Measurements from ENCODE around the gene PSMG1.
A peak's percentile ranks its signal among the peaks of the same experiment; 100 is the strongest.
"Not testable (repeated sequence)": the region's sequence is repeated elsewhere in the genome, so short reads cannot be mapped to it uniquely, and the experiment has no call there.

Gene PSMG1, protein sequence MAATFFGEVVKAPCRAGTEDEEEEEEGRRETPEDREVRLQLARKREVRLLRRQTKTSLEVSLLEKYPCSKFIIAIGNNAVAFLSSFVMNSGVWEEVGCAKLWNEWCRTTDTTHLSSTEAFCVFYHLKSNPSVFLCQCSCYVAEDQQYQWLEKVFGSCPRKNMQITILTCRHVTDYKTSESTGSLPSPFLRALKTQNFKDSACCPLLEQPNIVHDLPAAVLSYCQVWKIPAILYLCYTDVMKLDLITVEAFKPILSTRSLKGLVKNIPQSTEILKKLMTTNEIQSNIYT

DNA sequence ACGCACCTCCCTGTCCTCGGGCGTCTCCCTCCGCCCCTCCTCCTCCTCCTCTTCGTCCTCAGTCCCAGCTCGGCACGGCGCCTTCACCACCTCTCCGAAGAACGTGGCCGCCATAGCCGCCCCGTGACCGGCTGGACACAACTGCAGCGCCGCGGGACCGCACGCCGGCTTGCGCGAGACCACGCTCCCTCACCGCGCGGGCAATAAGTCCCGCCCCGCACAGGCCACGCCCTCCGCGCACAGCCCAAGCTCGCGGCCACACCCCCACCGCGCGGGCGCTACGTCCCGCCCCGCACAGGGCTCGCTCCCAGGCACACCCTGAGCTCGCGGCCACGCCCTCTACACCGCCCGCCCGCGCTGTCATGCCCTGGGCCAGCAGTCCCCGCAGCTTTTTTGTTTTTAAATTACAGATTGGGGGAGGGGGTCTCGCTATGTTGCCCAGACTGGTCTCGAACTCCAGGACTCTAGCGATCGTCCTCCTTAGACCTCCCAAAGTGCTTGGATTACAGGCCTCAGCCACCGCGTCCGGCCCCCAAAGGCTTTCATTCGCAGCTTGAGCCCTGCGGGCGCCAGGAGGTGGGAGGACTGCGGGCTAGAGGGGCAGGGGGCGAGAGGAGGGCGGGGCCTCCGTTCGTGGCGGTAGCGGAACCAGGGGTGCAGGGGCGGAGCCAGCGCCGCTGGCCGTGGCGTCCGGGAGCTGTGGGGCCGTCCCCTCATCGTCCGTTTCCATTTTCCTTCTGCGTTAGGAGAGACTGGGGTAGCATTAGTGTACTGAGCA, at the start of gene PSMG1:
Gene PSMG1, minus strand, starts transcription at position 180 of the 778 bp plus-strand sequence. Its CDS starts 66 bp downstream, at position 114.
- peak; percentile 96 for DNase-seq

DNA sequence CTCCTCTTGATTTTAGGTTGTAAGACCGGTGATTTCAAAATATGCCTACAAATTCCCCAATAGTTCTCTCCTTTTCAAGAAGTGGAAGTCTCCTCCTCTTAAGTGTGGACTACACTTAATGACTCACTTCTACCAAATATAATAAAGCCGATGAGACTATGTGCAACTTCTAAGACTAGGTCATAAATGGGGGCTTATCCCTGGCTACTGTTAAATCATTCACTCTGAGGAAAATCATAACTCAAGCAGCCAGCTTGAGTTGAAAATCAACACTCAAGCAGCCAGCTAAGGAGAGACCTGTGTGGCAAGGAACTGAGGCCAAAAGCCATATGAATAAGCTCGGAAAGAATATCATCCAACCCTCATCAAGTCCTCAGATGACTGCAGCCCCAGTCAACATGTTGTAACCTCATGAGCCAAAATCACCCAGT, 49.6 kb upstream of the PSMG1 start:
- no peak for DNase-seq

DNA sequence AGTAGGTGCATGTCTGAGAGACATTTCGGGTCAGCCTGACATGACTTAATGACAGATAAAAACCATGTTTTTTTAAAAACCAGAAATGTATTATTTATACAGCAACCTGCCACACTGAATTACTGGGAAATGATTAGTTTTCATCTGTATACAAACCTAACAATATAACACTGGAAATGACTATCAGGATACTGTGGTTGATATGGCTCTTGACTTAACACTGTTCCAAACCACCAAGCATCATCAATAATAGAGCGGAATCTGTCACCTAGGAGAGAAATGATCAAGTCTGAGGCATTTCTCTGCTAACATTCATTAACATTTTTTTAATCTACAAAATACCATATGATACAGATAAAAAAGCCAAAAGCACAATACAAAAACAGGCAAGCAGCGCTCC, 41.7 kb upstream of the PSMG1 start:
- DNase-seq = no peak

DNA sequence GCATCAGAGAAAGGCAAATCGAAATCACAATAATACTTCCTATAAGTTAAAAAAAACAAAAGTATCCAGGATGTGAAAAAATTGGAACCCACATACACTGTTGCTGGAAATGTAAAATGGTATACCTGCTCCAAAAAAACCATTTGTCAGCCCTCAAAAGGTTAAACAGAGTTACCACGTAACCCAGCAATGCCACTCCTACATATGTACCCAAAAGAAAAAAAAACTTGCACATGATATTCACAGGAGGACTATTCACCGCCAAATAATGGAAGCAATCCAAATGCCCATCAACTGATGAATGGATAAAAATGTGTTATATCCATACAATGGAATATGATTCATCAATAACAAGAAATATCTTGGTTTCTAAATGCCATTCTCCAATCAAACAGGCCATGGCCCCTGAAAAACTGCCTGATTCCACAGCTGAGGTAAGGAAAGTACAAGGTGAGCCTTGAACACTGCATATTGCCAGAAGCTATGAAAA, 38.8 kb upstream of the PSMG1 start:
- no peak for DNase-seq

DNA sequence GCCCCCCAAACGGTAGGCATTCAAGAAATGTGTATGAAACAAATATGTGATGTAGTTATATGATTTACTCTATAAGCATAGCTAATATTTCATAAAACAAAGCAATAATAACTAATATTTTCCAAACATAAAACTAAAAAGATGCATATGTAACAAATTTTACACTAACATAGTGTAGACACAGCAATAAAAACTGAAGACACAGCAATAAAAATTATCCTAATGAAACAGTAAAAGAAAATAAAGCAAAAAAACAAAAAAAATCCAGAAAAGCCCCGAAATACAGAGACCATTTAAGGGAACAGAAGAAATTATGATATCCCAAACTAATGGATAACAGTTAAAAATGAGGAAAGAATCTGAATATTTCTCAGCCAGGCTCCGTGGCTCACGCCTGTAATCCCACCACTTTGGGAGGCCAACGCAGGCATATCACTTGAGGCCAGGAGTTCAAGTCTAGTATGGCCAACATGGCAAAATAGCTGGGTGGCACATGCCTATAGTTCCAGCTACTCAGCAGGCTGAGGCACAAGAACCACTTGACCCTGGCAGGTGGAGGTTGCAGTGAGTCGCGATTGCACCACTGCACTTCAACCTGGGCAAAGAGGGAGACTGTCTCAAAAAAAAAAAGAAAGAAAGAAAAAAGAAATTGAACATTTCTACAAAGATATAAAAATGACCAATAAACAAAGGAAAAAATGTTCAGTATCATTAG, 38.2 kb upstream of the PSMG1 start:
- no peak for DNase-seq

DNA sequence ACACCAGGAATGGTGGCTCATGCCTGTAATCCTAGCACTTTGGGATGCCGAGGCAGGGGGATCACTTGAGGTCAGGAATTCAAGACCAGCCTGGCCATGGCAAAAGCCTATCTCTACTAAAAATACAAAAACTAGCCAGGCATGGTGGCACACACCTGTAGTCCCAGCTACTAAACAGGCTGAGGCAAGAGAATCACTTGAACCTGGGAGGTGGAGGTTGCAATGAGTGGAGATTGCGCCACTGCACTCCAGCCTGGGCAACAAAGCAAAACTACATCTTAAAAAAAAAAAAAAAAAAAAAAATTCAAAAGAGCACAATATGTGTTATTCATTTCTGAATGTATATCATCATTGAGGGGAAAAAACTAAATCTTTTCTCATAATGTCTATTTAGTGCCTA, 37.6 kb upstream of the PSMG1 start:
- not testable (repeated sequence) for DNase-seq

DNA sequence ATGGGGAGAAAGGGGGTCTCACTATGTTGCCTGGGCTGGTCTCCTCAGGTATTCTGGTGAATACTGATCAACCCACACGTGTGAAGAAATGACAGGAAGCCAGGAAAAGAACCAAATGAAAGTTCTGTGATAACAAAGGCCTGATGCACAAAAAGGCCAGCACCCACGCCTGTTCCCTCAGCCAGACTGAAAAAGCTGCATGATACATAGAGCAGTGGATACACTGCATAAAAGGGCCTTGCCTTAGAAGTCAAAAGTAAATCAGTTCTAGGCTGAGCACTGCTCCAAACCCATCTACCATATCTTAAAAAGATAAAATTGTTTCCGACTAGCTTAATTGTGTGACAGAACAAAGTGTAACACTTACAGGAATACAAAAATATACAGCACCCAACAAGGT, 36.9 kb upstream of the PSMG1 start:
- no peak for DNase-seq

DNA sequence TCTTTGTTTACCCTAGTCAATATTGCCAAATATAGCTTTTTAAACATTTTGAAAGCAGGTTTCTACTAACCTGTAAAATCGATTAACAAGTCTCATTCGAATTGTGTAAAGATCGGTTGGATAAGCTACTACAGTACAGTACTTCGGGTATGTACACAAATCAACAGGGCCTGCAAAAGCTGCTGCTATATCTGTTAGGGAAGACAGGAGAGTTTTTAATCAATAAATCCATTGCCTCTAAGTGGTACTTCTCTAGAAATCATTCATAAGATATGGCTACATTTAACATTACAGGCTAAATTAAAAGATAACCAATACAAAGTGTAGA, 34.8 kb upstream of the PSMG1 start:
- DNase-seq = no peak

DNA sequence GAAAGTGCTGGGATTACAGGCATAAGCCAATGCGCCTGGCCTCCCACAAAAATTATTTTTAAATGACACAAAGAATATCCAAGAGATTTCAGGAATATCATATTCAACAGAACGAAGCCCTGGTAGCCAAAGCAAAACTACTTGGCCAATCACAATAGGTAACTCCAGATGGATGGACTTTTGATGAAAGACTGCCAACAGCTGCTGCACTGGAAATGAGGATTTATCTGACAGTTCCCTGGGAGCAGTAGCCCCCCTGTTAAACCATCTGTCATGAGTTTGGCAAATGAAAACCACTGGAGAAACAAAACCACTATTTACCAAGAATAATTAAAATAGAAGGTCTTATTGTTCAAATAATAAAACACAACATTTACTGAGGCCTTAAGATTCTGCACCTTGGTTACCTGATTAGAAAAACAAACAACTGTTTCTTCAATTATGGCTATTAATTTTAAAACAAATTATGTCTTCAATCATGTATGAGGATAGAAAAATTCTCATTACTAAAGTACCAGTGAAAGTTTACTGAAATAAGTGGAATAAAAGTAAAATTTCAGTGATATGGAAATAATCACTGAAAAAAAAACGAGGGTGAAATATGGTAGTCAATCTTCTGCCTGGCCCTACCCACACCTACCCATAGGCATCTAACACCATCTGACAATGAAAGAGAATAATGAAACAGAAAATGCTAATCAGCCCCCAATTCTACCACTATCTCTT, 34.3 kb upstream of the PSMG1 start:
- DNase-seq = no peak

DNA sequence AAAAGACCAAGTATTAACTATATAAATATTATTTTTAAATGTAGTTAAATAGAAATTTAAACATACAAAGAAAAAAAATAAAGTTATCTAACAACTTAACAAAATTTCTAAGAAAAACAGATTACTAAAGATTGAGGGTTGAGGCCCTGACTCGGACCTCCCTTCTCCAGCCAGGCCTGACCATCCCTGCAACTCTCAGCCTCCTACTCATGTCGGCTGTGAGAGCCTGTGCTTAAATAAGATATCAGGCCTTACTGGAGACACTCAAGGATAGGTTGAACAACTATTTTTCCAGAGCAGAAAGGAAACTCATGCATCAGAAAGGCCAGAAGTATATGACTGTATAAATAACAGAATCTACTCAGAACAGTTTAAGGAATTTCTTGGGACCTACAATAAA, 33.0 kb upstream of the PSMG1 start:
- no peak for DNase-seq

DNA sequence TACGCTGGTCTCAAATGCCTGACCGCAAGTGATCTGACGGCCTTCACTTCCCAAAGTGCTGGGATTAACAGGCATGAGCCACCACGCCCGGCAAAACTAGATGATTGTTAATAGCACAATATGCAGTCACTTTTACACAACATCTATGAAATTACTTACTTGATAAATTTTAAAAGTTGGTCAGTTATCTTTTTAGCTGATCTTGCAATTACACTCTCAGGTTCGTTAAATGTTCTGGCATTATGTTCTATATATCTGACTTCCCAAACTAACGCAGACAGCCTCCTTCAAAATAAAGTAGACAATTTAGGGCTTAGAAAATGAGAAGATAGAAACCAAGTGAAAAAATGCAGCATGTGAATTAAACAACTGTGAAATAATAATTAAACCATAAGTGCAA, 31.8 kb upstream of the PSMG1 start:
- DNase-seq = no peak

DNA sequence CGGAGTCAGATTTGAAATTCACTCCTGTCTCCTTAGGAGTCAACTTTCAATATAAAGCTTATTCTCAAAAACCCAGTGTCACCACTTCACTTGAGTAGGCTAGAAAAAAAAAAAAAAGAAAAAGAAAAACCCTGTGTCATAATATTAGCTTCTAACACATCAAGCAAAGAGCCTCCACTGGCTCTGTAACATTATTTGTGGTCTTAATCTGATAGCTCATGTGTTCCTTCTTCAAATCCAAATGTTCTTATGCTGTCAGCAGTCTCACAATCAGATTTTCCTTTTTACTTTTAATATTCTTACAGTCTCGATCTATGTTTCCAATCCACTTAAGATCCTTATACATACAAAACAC, 26.1 kb upstream of the PSMG1 start:
- DNase-seq = peak; percentile 14

DNA sequence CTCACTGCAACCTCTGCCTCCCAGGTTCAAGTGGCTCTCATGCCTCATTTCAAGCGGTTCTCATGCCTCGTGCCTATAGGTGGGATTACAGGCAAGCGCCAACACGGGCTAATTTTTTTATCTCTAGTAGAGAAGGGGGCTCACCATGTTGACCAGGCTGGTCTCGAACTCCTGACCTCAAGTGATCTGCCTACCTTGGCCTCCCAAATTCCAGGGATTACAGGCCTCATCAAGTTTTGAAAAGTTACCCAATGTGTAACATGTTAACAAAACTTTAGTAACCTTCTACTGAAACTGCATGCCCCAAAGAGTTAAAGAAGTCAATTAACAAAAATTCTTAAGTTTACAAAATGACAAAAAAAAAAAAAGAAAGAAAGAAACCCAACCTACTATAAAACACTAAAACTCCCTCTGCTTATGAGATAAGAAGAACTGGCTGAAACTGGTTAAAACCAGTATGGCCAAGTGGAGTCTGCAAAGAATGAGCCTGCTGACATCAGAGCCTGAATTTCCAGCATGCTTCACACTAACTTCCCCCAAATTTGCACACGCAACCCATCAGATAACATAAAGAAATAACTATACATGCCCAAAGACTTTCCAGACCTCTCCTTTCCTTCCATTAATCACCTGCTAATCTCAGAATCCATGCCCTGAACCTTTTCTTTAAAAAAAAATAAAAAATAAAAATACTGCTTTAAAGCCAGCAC, 25.5 kb upstream of the PSMG1 start:
- peak; percentile 70 for DNase-seq

DNA sequence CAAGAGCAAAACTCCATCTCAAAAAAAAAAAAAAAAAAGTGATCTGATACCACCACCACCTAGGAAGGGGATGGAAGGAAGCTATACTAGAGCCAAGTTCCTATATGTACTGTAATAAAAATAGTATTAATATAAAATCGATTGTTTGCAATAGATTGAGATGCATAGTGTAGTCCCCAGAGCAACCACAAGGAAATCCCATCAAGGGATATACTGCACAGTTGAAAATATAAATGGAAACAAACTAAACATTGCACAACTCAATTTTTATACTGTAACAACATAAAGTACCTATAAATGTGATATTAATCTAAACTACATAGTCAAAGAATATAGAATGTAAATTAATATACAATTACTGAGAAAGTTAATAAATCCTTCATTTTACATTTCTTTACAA, 20.9 kb upstream of the PSMG1 start:
- no peak for DNase-seq

DNA sequence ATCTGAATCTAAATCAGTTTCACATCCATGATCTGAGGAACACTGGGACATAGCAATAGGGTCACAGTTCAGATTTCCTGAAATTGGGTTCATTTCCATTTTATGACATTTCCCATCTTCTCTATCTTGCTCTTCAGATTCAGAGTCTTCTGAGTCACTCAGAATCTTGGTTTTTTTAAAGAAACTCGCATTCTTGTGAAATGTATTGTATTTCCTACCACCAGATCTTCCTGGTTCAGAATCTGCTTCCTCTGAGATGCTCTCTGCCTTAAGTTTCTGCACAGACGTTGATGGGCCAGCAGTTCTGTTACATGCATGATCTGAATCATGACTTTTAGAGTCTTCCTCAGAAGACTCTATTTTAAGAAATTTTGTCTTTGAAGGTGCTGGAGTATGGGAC, 15.5 kb upstream of the PSMG1 start:
- DNase-seq = no peak

DNA sequence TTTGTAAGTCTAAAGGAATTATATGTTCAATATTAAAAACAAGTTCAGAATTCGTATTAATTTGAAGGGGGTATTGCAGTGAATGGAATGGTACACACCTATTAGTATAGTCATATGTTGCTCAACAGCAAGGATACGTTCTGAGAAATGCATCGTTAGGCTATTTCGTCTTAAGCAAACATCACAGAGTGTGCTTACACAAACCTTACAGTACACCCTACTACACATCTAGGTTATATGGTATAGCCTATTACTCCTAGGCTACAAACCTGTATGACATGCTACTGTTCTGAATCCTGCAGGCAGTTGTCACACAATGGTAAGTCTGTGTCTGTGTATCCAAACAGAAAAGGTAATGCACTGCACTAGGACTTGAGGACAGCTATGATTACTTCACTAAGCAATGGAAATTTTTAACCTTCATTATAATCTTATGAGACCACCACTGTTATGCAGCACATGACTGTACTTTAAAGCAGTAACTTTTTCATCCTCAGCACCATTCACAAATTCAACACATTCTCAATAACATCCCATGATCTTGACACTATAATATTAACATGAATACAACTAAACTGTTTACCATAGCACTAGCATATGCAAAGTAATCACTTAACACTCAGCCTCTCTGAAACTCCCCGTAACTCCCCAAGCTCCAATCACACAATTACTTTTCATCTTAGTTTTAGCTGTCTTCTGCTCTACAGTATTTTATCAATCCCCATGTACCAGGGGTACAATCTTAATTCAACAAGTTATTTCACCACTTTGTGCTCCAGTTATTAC, 14.4 kb upstream of the PSMG1 start:
- DNase-seq = no peak

DNA sequence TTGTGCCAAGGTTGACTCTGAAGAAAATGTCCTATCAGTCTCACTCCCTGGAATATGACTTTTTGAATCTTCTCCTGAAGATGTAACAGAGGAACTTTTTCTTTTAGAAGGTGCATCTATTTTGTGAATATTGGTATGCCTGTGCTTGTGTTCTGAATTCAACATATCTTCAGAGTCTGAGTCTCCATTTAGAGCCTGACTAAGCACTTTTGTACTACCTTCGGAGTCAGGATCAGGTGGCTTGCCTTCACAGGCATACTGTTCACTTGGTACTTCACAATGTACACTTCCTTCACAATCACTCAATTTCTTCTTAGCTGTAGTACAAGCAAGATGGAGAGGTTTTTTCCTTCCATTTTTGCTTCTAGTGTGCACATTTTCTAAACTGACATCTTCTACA, 13.6 kb upstream of the PSMG1 start:
- no peak for DNase-seq

DNA sequence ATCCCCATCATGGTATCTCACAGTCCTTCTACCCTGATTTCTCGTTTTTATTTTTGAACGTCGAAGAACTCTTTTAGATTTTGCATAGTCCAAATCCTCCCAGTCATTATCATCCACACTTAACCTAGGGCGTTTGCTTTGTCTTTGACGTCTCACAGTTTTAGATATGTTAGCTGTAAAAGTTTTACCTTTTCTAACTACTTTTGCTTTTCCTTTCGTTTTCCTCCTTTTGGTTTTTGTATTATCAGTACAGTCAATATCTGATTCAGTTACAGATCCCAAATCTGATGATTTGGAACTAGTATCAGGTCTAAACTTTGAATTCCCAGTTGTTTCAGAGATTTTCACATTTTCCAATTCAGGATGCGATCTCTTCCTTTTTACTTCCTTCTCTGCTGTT, 13.1 kb upstream of the PSMG1 start:
- DNase-seq = no peak

DNA sequence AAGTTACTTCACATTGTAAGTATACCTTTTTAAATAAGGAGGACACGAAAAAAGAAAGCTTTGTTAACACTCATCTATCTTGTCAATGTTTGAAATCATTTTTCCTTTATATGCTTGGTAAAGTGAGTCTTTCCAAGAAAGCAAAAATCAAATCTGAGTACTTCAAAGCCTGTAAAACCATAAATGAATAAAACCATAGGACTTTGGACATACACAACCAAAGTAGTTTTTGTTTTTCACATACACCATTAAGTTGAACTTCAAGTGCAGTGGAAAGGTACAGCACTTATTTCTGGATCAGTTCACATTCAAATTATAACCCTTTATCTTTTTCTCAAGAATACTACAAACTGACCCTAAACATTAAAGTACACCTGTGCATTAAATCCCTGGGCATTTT, 10.1 kb upstream of the PSMG1 start:
- no peak for DNase-seq

DNA sequence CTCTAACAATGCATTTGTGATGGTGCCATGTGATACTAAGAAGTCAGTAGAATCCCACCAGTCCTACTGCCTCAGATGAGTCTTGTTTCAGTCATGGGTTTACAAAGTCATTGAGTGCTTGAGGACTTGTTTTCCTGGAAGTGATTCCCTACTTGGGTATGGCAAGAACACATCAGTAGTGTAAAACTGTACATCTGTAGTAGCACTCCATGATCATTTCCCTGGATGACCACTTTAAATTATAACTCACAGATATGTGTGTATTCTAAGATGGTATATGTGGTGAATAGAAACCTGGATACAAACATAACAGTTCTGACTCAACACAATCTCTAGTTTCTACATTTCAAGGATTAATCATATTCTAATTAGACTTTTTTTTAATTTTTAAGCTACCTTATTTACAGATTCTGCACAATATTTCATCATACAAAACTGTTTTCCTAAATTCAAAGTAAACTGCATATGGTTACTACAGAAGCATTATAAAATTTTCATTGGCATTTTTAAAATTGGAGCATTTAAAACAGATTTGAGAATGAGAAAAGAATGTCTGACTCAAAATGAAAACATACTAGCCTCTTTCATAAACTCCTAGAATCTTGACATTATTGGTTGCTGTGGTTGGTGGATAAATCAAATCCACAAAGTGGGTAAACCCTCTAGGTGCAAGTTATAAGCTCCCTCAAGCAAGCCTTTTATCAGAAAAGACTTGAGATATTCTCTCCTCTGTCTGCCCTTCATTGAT, 6.8 kb upstream of the PSMG1 start:
- DNase-seq = no peak

DNA sequence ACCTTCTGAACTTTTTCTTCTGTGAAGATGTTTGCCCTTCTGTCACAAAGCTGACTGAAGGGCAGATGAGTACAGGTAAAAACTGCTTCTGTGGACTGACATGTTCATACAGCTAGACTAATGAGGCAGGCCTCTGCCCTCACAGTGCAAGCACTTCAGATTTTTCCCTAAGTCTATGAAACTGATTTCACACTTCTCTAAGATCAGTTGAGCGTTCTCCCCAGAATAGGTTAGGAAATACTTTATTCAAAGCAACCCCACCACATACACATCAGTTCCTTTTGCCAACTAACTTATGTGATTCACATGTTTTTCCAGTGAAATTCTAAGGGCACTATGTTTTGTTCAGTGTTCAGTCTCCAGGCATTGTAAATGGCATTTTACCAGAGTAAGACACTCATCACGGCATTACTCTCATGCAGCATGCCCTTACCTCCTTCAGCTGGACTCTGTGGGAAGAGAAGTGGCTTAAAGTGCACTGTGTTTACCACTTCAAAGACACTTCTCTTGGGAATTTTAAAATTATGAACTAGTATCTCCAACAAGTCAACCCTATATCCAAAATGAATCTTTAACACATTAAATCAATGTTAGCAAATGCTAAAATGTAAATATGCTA, 5.4 kb upstream of the PSMG1 start:
- DNase-seq = no peak
